HCT116 (cell line): ENCODE results near the gene ACADVL. TPM values are rescaled to one million over a fixed set of nuclear protein-coding genes. Genes with fewer than 3 reads are reported as not detected.
"Not testable (repeated sequence)": the region's sequence is repeated elsewhere in the genome, so short reads cannot be mapped to it uniquely, and the experiment has no call there.

ENCODE experiments used
- ATAC-seq: fragments of 200-7000 bp; cut with Tn5 transposase; 2 replicates; pipeline ENCODE4 v1.9.1; 2020; ENCODE audit warnings: mild to moderate bottlenecking, moderate library complexity
- BruUV-seq: library from RNA; stranded (reverse); fragments of 400-500 nt; replicated peaks from 2 replicates; lab custom pipeline; 2021; lab: Mats Ljungman, UMichigan
- CTCF ChIA-PET: fragments of 300-600 bp; sonication (Branson Sonifier 250); formaldehyde crosslinking; loops from one replicate; lab custom pipeline; 2021; ENCODE audit warnings: antibody characterized with exemption; lab: Charles Lee
- POLR2A ChIA-PET: fragments of 300-600, 350-600 bp; sonication (Branson Sonifier 250); formaldehyde crosslinking; loops from one replicate; lab custom pipeline; 2021; ENCODE audit warnings: antibody characterized with exemption; lab: Charles Lee
- RAD21 ChIA-PET, 2 experiments: fragments of 300-600 bp; sonication (Branson Sonifier 250); formaldehyde crosslinking; loops; one replicate each; lab custom pipeline; 2023; ENCODE audit warnings: low total read pairs in 2 of 2; ENCODE audit not compliant: uncharacterized antibody in 2 of 2, unreplicated experiment in 2 of 2, low non-redundant PET in 1 of 2; lab: Charles Lee
- DNase-seq: peaks from one replicate; pipeline ENCODE4 v3.0.0-alpha.2; 2010; ENCODE audit warnings: low read depth, low spot score
- H2AFZ ChIP-seq: fragments of 200-600 bp; shearing (Covaris generic), sonication (generic); 2 replicates; pipeline ENCODE4 v1.6.1; 2017; ENCODE audit warnings: low read depth, mixed run types, mixed read lengths, antibody characterized with exemption, low read length; ENCODE audit not compliant: poor library complexity, severe bottlenecking
- H3K27ac ChIP-seq: 2 replicates; pipeline ENCODE4 v1.5.1; 2012; ENCODE audit warnings: low read depth, low read length
- H3K27me3 ChIP-seq: fragments of 200-600 bp; sonication (generic); 2 replicates; pipeline ENCODE4 v1.6.1; 2016; ENCODE audit warnings: mixed run types, low read length, mixed read lengths; ENCODE audit not compliant: insufficient read depth
- H3K36me3 ChIP-seq, 2 experiments: fragments of 200-500 bp in 1 of 2; fragments of 200-600 bp in 1 of 2; sonication (Bioruptor generic) in 1 of 2; sonication (generic) in 1 of 2; 2 replicates each; pipeline versions ENCODE4 v1.5.1 to v1.6.1; 2014 to 2016; ENCODE audit warnings: low read length in 2 of 2, inconsistent platforms in 1 of 2, mixed read lengths in 1 of 2, mixed run types in 1 of 2; ENCODE audit not compliant: insufficient read depth in 2 of 2, control insufficient read depth in 1 of 2
- H3K4me1 ChIP-seq, 2 experiments: fragments of 200-600 bp in 1 of 2; sonication (generic) in 1 of 2; 2 replicates each; pipeline versions ENCODE4 v1.5.1 to v1.6.1; 2012 to 2017; ENCODE audit warnings: low read length in 2 of 2, inconsistent platforms in 1 of 2, mild to moderate bottlenecking in 1 of 2, mixed read lengths in 1 of 2, mixed run types in 1 of 2, moderate library complexity in 1 of 2; ENCODE audit not compliant: insufficient read depth in 2 of 2, control insufficient read depth in 1 of 2
- H3K4me2 ChIP-seq: fragments of 200-600 bp; sonication (generic); 2 replicates; pipeline ENCODE4 v1.6.1; 2017; ENCODE audit warnings: mixed run types, low read length, mixed read lengths
- H3K4me3 ChIP-seq, 2 experiments: fragments of 200-600 bp in 1 of 2; sonication (generic) in 1 of 2; replicated peaks in 1 of 2; 2 replicates each; pipeline ENCODE4 v1.5.1; 2011 to 2016; ENCODE audit warnings: low read length in 2 of 2, control low read depth in 1 of 2, low read depth in 1 of 2, mild to moderate bottlenecking in 1 of 2, mixed read lengths in 1 of 2, mixed run types in 1 of 2
- H3K79me2 ChIP-seq: fragments of 200-600 bp; sonication (generic); 2 replicates; pipeline ENCODE4 v1.6.1; 2017; ENCODE audit warnings: mild to moderate bottlenecking, mixed run types, low read length, moderate library complexity, mixed read lengths; ENCODE audit not compliant: insufficient read depth
- H3K9ac ChIP-seq: fragments of 200-600 bp; sonication (generic); 2 replicates; pipeline ENCODE4 v1.6.1; 2016; ENCODE audit warnings: low read length, mixed read lengths
- H3K9me2 ChIP-seq: fragments of 200-600 bp; sonication (generic), shearing (Covaris generic); 2 replicates; pipeline ENCODE4 v1.6.1; 2017; ENCODE audit warnings: mixed run types, mild to moderate bottlenecking, moderate library complexity; ENCODE audit not compliant: insufficient read depth
- H3K9me3 ChIP-seq, 2 experiments: fragments of 200-500 bp in 1 of 2; fragments of 200-600 bp in 1 of 2; sonication (Bioruptor generic) in 1 of 2; sonication (generic) in 1 of 2; 2 replicates each; pipeline ENCODE4 v1.6.1; 2014 to 2017; ENCODE audit warnings: low read length in 2 of 2, mixed read lengths in 2 of 2, inconsistent platforms in 1 of 2, low read depth in 1 of 2, mild to moderate bottlenecking in 1 of 2, mixed run types in 1 of 2, moderate library complexity in 1 of 2; ENCODE audit not compliant: control insufficient read depth in 1 of 2, insufficient read depth in 1 of 2
- H4K20me1 ChIP-seq: fragments of 200-600 bp; sonication (generic), shearing (Covaris generic); 2 replicates; pipeline ENCODE4 v1.6.1; 2017; ENCODE audit warnings: mixed run types, mild to moderate bottlenecking, moderate library complexity; ENCODE audit not compliant: insufficient read depth
- CBX3 ChIP-seq: IDR thresholded peaks from 2 replicates; pipeline ENCODE4 v1.6.1; 2012; ENCODE audit warnings: low read depth
- EGR1 ChIP-seq: IDR thresholded peaks from 2 replicates; pipeline ENCODE4 v1.6.1; 2012; ENCODE audit warnings: low read depth
- ELF1 ChIP-seq: IDR thresholded peaks from 2 replicates; pipeline ENCODE4 v1.6.1; 2012; ENCODE audit warnings: low read depth, borderline replicate concordance
- EZH2 ChIP-seq: fragments of 200-600 bp; sonication (generic); IDR thresholded peaks from 2 replicates; pipeline ENCODE4 v1.6.1; 2017; ENCODE audit warnings: antibody characterized with exemption, mixed run types
- EZH2phosphoT487 ChIP-seq: fragments of 200-600 bp; IDR thresholded peaks from 2 replicates; pipeline ENCODE4 v1.6.1; 2018; ENCODE audit warnings: antibody characterized with exemption, borderline replicate concordance
- POLR2AphosphoS5 ChIP-seq: IDR thresholded peaks from 2 replicates; pipeline ENCODE4 v1.6.1; 2011; ENCODE audit warnings: mild to moderate bottlenecking, low read depth, low read length, moderate library complexity
- SP1 ChIP-seq: IDR thresholded peaks from 2 replicates; pipeline ENCODE4 v1.6.1; 2012; ENCODE audit warnings: low read depth
- YY1 ChIP-seq: IDR thresholded peaks from 2 replicates; pipeline ENCODE4 v1.6.1; 2011; ENCODE audit warnings: low read length, low read depth, moderate library complexity, mild to moderate bottlenecking; ENCODE audit not compliant: insufficient replicate concordance; ENCODE audit errors: extremely low read depth
- ZFX ChIP-seq: fragments of 450-650 bp; IDR thresholded peaks from 2 replicates; pipeline ENCODE4 v1.6.1; 2017
- ZNF274 ChIP-seq: fragments of 200-500 bp; sonication (Bioruptor generic); IDR thresholded peaks from 2 replicates; pipeline ENCODE4 v1.6.1; 2014; ENCODE audit warnings: mild to moderate bottlenecking, low read depth, low read length, inconsistent platforms
- intact Hi-C: fragments of 100-400 bp; cut with micrococcal nuclease; formaldehyde crosslinking; loops from 2 replicates; pipeline ENCODE4 v1.10.0; 2022
- total RNA-seq: library from RNA; stranded (reverse); gene quantifications from one replicate; pipeline ENCODE4 v1.2.1, GENCODE V29; 2021; ENCODE audit not compliant: unreplicated experiment
- TF ChIP-seq, protein P1 (sequence below), 3 experiments: fragments of 200-600 bp in 1 of 3; sonication (generic) in 1 of 3; IDR thresholded peaks in 2 of 3; conservative IDR thresholded peaks in 1 of 3; 2 replicates each; pipeline ENCODE4 v1.5.1; 2012 to 2017; ENCODE audit warnings: low read depth in 2 of 3, low read length in 2 of 3, antibody characterized with exemption in 1 of 3, borderline replicate concordance in 1 of 3, control low read depth in 1 of 3, mild to moderate bottlenecking in 1 of 3, mixed read lengths in 1 of 3, mixed run types in 1 of 3, moderate library complexity in 1 of 3; ENCODE audit not compliant: insufficient read depth in 1 of 3
- TF ChIP-seq, protein P2 (sequence below): IDR thresholded peaks from 2 replicates; pipeline ENCODE4 v1.6.1; 2012

ACADVL gene
- total RNA-seq, 1 experiment from 2014 or later, result 554 TPM

DNA sequence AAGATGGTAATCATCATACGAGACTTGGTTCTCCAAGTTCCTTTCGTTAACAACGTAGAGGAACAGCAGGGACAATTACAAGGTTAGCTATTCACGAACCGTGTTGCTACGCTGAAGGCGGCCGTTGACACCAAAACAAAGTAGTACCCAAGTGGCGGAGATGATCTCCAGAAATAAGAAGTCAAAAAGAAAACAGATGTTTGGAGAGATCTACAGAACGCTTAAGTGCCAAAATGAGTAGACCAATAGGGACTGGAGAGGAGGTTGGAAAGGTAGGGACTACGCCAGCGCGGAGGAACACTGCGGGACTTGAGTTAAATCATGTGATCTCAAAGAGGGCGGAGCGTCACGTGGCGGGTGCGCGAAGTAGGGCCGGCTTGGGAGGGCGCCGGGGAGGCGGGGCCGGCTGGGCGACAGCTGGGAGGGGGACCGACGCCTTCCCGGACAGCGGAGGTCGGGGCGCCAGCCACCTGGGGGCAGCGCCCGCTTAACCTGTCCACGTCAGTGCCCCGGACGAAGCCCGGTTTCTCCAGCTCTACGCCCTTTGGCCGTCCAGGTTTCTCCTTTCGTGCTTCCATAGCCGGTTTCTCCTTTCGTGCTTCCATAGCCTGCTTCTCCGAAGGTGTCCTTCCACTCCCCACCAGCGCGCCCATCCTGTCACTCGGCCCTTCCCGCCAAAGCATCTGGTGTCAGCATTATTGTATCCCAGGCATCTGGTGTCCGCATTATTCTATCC lies 23.1 kb downstream of the ACADVL start (continued):
- TF ChIP-seq ZNF274 (no peak), SP1 (peak; percentile 84), CBX3 (no peak; the same call in 1 of the 2 replicates), EGR1 (0 out of 2 replicates have a peak, but pooled peaks have one; percentile 60)
- TF ChIP-seq, all 23 proteins: peak for 9

DNA sequence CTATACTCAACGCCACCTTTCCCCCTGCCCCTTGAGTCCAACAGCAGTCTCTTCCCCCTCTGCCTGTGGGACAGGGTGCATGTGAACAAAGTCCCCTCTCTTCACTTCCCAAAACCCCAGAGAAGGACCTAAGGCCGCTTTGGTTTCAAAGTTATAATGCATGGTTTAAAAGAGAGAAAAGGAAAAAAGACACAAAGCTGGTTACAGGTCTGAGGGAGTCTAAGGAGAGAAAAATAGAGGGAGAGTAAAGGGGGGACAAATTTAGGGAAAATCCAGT lies 23.7 kb downstream of the ACADVL start:
- no peaks in the 10 kb centered on the region for H4K20me1 ChIP-seq
- H3K4me3 ChIP-seq, result peak overlapping the region; percentile 93 to 97
- ChIA-PET CTCF (no interaction called here), POLR2A (interaction anchor here (1.2 to 2.9 kb wide), 4 partner anchors 9 to 29 kb away, joined by 3 to 13 read pairs (median 8); partner anchors contain the start of genes ACADVL, DLG4 and DVL2), RAD21 (no interaction called here)
- H3K9me2 ChIP-seq, result no peaks in the 10 kb centered on the region
- H3K4me1 ChIP-seq, result peaks cover 17 to 34% of the 10 kb centered on the region in 2 experiments
- no peak for TF ChIP-seq CBX3
- TF ChIP-seq EZH2, result no peak
- no peak for TF ChIP-seq POLR2AphosphoS5
- no peak for TF ChIP-seq EZH2phosphoT487
- TF ChIP-seq YY1, result no peak
- TF ChIP-seq, protein P1, sequence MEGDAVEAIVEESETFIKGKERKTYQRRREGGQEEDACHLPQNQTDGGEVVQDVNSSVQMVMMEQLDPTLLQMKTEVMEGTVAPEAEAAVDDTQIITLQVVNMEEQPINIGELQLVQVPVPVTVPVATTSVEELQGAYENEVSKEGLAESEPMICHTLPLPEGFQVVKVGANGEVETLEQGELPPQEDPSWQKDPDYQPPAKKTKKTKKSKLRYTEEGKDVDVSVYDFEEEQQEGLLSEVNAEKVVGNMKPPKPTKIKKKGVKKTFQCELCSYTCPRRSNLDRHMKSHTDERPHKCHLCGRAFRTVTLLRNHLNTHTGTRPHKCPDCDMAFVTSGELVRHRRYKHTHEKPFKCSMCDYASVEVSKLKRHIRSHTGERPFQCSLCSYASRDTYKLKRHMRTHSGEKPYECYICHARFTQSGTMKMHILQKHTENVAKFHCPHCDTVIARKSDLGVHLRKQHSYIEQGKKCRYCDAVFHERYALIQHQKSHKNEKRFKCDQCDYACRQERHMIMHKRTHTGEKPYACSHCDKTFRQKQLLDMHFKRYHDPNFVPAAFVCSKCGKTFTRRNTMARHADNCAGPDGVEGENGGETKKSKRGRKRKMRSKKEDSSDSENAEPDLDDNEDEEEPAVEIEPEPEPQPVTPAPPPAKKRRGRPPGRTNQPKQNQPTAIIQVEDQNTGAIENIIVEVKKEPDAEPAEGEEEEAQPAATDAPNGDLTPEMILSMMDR (IDR thresholded peaks at IDR 0.05 in 2 of 3, conservative IDR thresholded peaks at IDR 0.05 in 1 of 3; ENCODE audit: borderline replicate concordance in 1 of 3, insufficient read depth in 1 of 3, low read depth in 2 of 3, low read length in 2 of 3), result no peak
- TF ChIP-seq ZFX, result no peak
- no peak for TF ChIP-seq EGR1
- TF ChIP-seq ELF1, result no peak
- TF ChIP-seq SP1, result no peak
- TF ChIP-seq, protein P2, sequence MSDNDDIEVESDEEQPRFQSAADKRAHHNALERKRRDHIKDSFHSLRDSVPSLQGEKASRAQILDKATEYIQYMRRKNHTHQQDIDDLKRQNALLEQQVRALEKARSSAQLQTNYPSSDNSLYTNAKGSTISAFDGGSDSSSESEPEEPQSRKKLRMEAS, result no peak
- no peaks in the 10 kb centered on the region for H3K27me3 ChIP-seq
- H3K9me3 ChIP-seq, result no peaks in the 10 kb centered on the region
- no peak for ATAC-seq
- H3K4me2 ChIP-seq, result peak overlapping the region; percentile 79
- peaks cover 19 to 36% of the 10 kb centered on the region in 2 experiments; a peak in 3 of 4 replicates for H3K36me3 ChIP-seq
- BruUV-seq, result TSS peak; percentile 70
- no peak for DNase-seq
- no peak overlapping the region for H2AFZ ChIP-seq
- intact Hi-C loops, result no loop called here
- H3K9ac ChIP-seq, result peak overlapping the region; percentile 85
- H3K79me2 ChIP-seq, result peaks cover 53% of the 10 kb centered on the region
- H3K27ac ChIP-seq, result peak overlapping the region; percentile 92

DNA sequence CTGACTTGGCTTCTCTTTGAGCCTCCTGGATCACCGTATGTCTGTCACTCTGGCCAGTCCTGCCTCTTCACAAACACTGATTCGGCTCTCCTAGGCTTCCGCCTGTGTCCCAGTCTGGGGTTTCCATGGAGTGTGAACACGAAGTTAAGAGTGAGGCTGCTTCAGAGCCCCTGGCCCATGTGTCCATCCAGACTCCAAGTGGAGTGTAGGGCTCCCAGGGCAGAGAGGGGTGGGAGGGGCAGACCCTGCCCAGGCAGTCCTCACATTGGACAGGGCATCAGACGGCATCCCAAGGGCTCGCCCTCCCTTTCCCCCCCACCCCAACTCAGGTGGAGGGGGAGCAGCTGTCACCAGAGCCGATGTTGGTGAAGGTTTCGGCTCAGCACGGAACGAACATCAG lies 24.1 kb downstream of the ACADVL start:
- H3K36me3 ChIP-seq, result peaks cover 19 to 36% of the 10 kb centered on the region in 2 experiments; a peak in 3 of 4 replicates
- H3K4me1 ChIP-seq, result peaks cover 17 to 35% of the 10 kb centered on the region in 2 experiments
- CTCF ChIA-PET, ATAC-seq, BruUV-seq, H3K9me2 ChIP-seq, RAD21 ChIA-PET, H4K20me1 ChIP-seq, POLR2A ChIA-PET, H2AFZ ChIP-seq, H3K9me3 ChIP-seq, H3K4me3 ChIP-seq, intact Hi-C loops, H3K9ac ChIP-seq, H3K27me3 ChIP-seq, DNase-seq: not testable (repeated sequence)
- peak overlapping the region; percentile 79; the same call in 1 of the 2 replicates for H3K4me2 ChIP-seq
- peaks cover 54% of the 10 kb centered on the region for H3K79me2 ChIP-seq
- H3K27ac ChIP-seq, result peak overlapping the region; percentile 92; the same call in 1 of the 2 replicates
